ENCODE results near the gene CD109. TPM values are rescaled to one million over a fixed set of nuclear protein-coding genes. Genes with fewer than 3 reads are reported as not detected.
"Not testable (repeated sequence)": the region's sequence is repeated elsewhere in the genome, so short reads cannot be mapped to it uniquely, and the experiment has no call there.

Gene CD109
- total RNA-seq, 1 experiment from 2014 or later, result 8.7 TPM

DNA sequence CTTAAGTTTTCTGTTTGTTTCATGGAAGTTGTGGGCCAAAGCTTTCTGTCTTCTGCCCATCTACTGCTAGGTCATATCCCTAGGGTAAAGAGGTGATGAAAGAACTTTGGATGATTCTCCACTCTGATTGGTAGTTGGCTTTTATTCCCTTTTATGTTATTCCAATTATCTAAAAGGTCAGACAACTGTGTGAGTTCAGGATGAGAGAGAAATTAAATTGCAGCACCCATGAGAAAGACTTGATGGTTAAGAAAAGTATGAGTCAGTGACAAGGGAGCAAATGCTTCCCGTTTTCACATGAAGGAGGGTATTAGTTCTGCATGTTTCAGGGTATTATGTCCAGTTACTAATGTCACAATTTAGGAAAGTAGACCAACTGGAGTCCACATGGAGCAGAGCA is 136.3 kb downstream of the CD109 start:
- Histone ChIP-seq H3K27ac (ENCODE audit: low read depth, low read length, poor library complexity, severe bottlenecking) (no peak overlapping the region), H3K9me3 (ENCODE audit: low read depth, low read length, poor library complexity, severe bottlenecking) (no peaks in the 10 kb centered on the region), H3K4me3 (ENCODE audit: low read depth, low read length, poor library complexity, severe bottlenecking) (no peak overlapping the region), H3K4me1 (ENCODE audit: insufficient read depth, low read length, poor library complexity, severe bottlenecking) (no peaks in the 10 kb centered on the region), H3K36me3 (ENCODE audit: insufficient read depth, low read length, poor library complexity, severe bottlenecking) (no peaks in the 10 kb centered on the region), H3K27me3 (replicated peaks; ENCODE audit: insufficient read depth, low read depth, low read length, poor library complexity) (no peaks in the 10 kb centered on the region)
- ChIA-PET POLR2A (ENCODE audit: low non-redundant PET) (no interaction called here), CTCF (no interaction called here)
- intact Hi-C loops (cut with micrococcal nuclease; ENCODE audit: unreplicated experiment), result no loop called here
- DNase-seq (ENCODE audit: low spot score), result no peak
- no TSS peak for BruUV-seq (replicated peaks)
- TF ChIP-seq, protein P1, sequence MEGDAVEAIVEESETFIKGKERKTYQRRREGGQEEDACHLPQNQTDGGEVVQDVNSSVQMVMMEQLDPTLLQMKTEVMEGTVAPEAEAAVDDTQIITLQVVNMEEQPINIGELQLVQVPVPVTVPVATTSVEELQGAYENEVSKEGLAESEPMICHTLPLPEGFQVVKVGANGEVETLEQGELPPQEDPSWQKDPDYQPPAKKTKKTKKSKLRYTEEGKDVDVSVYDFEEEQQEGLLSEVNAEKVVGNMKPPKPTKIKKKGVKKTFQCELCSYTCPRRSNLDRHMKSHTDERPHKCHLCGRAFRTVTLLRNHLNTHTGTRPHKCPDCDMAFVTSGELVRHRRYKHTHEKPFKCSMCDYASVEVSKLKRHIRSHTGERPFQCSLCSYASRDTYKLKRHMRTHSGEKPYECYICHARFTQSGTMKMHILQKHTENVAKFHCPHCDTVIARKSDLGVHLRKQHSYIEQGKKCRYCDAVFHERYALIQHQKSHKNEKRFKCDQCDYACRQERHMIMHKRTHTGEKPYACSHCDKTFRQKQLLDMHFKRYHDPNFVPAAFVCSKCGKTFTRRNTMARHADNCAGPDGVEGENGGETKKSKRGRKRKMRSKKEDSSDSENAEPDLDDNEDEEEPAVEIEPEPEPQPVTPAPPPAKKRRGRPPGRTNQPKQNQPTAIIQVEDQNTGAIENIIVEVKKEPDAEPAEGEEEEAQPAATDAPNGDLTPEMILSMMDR (conservative IDR thresholded peaks at IDR 0.05; ENCODE audit: low read depth, low read length), result no peak
- TF ChIP-seq EZH2 (IDR thresholded peaks at IDR 0.05; ENCODE audit: borderline replicate concordance, low read depth, low read length, poor library complexity, severe bottlenecking), result no peak

DNA sequence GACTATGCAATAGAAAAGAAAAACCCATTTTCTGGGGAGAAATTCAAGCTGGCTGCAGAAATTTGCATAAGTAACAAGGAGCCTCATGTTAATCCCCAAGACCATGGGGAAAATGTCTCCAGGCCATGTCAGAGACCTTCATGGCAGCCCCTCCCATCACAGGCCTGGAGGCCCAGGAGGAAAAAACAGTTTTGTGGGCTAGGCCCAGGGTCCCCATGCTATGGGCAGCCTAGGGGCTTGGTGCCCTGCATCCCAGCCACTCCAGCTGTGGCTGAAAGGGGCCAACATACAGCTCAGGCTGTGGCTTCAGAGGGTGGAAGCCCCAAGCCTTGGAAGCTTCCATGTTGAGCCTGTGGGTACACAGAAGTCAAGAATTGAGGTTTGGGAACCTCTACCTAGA is 148.7 kb downstream of the CD109 start:
- H3K4me1 ChIP-seq (ENCODE audit: insufficient read depth, low read length, poor library complexity, severe bottlenecking); CTCF ChIA-PET; H3K27ac ChIP-seq (ENCODE audit: low read depth, low read length, poor library complexity, severe bottlenecking); DNase-seq (ENCODE audit: low spot score); H3K9me3 ChIP-seq (ENCODE audit: low read depth, low read length, poor library complexity, severe bottlenecking); H3K4me3 ChIP-seq (ENCODE audit: low read depth, low read length, poor library complexity, severe bottlenecking); BruUV-seq (replicated peaks); POLR2A ChIA-PET (ENCODE audit: low non-redundant PET); H3K36me3 ChIP-seq (ENCODE audit: insufficient read depth, low read length, poor library complexity, severe bottlenecking); intact Hi-C loops (cut with micrococcal nuclease; ENCODE audit: unreplicated experiment); H3K27me3 ChIP-seq (replicated peaks; ENCODE audit: insufficient read depth, low read depth, low read length, poor library complexity): not testable (repeated sequence)

DNA sequence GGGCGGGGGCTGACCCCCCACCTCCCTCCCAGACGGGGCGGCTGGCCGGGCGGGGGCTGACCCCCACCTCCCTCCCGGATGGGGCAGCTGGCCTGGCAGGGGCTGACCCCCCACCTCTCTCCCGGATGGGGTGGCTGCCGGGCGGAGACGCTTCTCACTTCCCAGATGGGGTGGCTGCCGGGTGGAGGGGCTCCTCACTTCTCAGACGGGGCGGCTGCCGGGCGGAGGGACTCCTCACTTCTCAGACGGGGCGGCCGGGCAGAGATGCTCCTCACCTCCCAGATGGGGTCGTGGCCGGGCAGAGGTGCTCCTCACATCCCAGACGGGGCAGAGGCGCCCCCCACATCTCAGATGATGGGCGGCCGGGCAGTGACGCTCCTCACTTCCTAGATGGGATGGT is 155.0 kb downstream of the CD109 start:
- CTCF ChIA-PET; H3K27ac ChIP-seq (ENCODE audit: low read depth, low read length, poor library complexity, severe bottlenecking); H3K36me3 ChIP-seq (ENCODE audit: insufficient read depth, low read length, poor library complexity, severe bottlenecking); H3K27me3 ChIP-seq (replicated peaks; ENCODE audit: insufficient read depth, low read depth, low read length, poor library complexity); H3K4me3 ChIP-seq (ENCODE audit: low read depth, low read length, poor library complexity, severe bottlenecking); H3K4me1 ChIP-seq (ENCODE audit: insufficient read depth, low read length, poor library complexity, severe bottlenecking); H3K9me3 ChIP-seq (ENCODE audit: low read depth, low read length, poor library complexity, severe bottlenecking); BruUV-seq (replicated peaks); POLR2A ChIA-PET (ENCODE audit: low non-redundant PET); DNase-seq (ENCODE audit: low spot score): not testable (repeated sequence)
- intact Hi-C loops (cut with micrococcal nuclease; ENCODE audit: unreplicated experiment), result loop anchor here (10.0 kb wide), 1 partner anchor 234 kb away; no protein-coding TSS in a partner anchor

DNA sequence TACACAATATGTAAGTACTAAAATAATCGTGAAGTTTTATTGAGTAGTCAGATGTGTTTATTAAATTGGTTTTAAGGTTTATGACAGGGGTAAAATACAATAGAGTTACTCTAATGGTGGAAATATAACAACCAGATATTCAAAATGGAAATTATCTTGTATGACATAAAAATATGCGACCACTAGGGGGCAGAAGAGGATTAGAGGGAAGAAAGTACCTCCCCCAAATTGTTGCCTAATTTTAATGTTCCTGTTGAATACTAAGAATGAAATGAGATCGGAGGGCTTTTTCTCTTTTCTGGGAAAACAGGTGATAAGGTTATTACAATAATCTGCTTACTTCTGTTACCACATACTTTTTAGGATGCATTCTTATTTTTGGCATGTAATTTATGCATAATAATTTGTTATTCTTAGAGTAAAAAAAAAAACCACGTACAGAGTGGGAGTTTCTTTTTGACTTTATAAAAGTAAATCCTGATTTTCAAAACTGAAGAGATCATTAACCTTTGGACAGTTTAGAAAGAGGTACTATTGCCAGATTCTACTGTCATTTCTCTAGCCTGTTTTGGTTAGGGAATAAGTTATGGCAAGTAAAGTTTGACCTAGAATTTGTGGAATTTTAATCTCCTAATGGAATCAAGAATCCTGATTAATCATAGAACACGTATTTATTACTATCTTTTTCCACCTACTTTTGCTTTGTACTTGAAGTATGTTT is 159.2 kb downstream of the CD109 start:
- peaks cover 8% of the 10 kb centered on the region for H3K4me1 ChIP-seq (ENCODE audit: insufficient read depth, low read length, poor library complexity, severe bottlenecking)
- no peak overlapping the region for H3K27ac ChIP-seq (ENCODE audit: low read depth, low read length, poor library complexity, severe bottlenecking)
- DNase-seq (ENCODE audit: low spot score), result peak; percentile 83
- no peaks in the 10 kb centered on the region for H3K9me3 ChIP-seq (ENCODE audit: low read depth, low read length, poor library complexity, severe bottlenecking)
- intact Hi-C loops (cut with micrococcal nuclease; ENCODE audit: unreplicated experiment), result loop anchor here (1.0 to 10.0 kb wide), 5 partner anchors 43 to 1354 kb away; no protein-coding TSS in a partner anchor
- H3K36me3 ChIP-seq (ENCODE audit: insufficient read depth, low read length, poor library complexity, severe bottlenecking), result no peaks in the 10 kb centered on the region
- no peaks in the 10 kb centered on the region for H3K27me3 ChIP-seq (replicated peaks; ENCODE audit: insufficient read depth, low read depth, low read length, poor library complexity)
- no peak for TF ChIP-seq EZH2 (IDR thresholded peaks at IDR 0.05; ENCODE audit: borderline replicate concordance, low read depth, low read length, poor library complexity, severe bottlenecking)
- TF ChIP-seq, protein P1 (conservative IDR thresholded peaks at IDR 0.05; ENCODE audit: low read depth, low read length), result peak; percentile 79
- BruUV-seq (replicated peaks), result no TSS peak
- ChIA-PET CTCF (interaction anchor here (1.0 to 1.6 kb wide), 2 partner anchors 1353 to 1354 kb away, joined by 3 to 7 read pairs; no protein-coding TSS in a partner anchor), POLR2A (ENCODE audit: low non-redundant PET) (no interaction called here)
- no peak overlapping the region for H3K4me3 ChIP-seq (ENCODE audit: low read depth, low read length, poor library complexity, severe bottlenecking)

All from A673 (cell line).